IMR-90 (cell line): ENCODE data around the gene GALNT6. TPM values are rescaled to one million over a fixed set of nuclear protein-coding genes. Genes with fewer than 3 reads are reported as not detected.

Source experiments
- ATAC-seq: fragments of 200-7000 bp; cut with Tn5 transposase; 2 replicates; pipeline ENCODE4 v1.9.1; 2020; ENCODE audit warnings: low read depth, mild to moderate bottlenecking, moderate library complexity
- BruUV-seq: library from RNA; stranded (reverse); fragments of 400-500 nt; replicated peaks from 2 replicates; lab custom pipeline; 2021; lab: Mats Ljungman, UMichigan
- CTCF ChIA-PET: fragments of 300-600 bp; formaldehyde crosslinking; extraction: SDS; loops from one replicate; lab custom pipeline; 2021; ENCODE audit warnings: antibody characterized with exemption; lab: Yijun Ruan, JAX
- POLR2A ChIA-PET: fragments of 300-600 bp; sonication (Branson Sonifier 250); formaldehyde crosslinking; loops from one replicate; lab custom pipeline; 2022; ENCODE audit warnings: antibody characterized with exemption; ENCODE audit not compliant: unreplicated experiment; lab: Charles Lee
- DNase-seq: peaks from one replicate; pipeline ENCODE4 v3.0.0; 2013
- H2AFZ ChIP-seq: replicated peaks from 2 replicates; pipeline ENCODE3; 2013; ENCODE audit warnings: low read length, mild to moderate bottlenecking; ENCODE audit not compliant: poor library complexity
- H2AK5ac ChIP-seq: 2 replicates; pipeline ENCODE4 v1.6.1; 2013; ENCODE audit warnings: low read depth, low read length, inconsistent platforms
- H2AK9ac ChIP-seq: replicated peaks from 2 replicates; pipeline ENCODE3; 2013; ENCODE audit warnings: mild to moderate bottlenecking, low read depth, low read length, moderate library complexity; ENCODE audit not compliant: poor library complexity
- H2BK120ac ChIP-seq: 2 replicates; pipeline ENCODE4 v1.6.1; 2013; ENCODE audit warnings: low read depth, low read length, inconsistent platforms
- H2BK15ac ChIP-seq: 3 replicates; pipeline ENCODE4 v1.6.1; 2013; ENCODE audit warnings: low read depth, low read length, inconsistent platforms
- H2BK20ac ChIP-seq: 2 replicates; pipeline ENCODE4 v1.6.1; 2013; ENCODE audit warnings: low read depth, mild to moderate bottlenecking, inconsistent platforms, low read length, moderate library complexity
- H2BK5ac ChIP-seq: 2 replicates; pipeline ENCODE4 v1.6.1; 2013; ENCODE audit warnings: mild to moderate bottlenecking, low read depth, low read length, inconsistent platforms; ENCODE audit not compliant: poor library complexity, severe bottlenecking
- H3K14ac ChIP-seq: replicated peaks from 2 replicates; pipeline ENCODE4 v1.6.1; 2013; ENCODE audit warnings: low read depth, low read length, inconsistent platforms
- H3K18ac ChIP-seq: 2 replicates; pipeline ENCODE4 v1.6.1; 2013; ENCODE audit warnings: low read depth, low read length, control low read depth
- H3K23ac ChIP-seq: 2 replicates; pipeline ENCODE4 v1.6.1; 2013; ENCODE audit warnings: low read depth, low read length, inconsistent platforms
- H3K27ac ChIP-seq: 2 replicates; pipeline ENCODE4 v1.5.1; 2013; ENCODE audit warnings: mild to moderate bottlenecking, control low read depth, low read length; ENCODE audit not compliant: insufficient read depth
- H3K27me3 ChIP-seq: 2 replicates; pipeline ENCODE4 v1.6.1; 2013; ENCODE audit warnings: low read length; ENCODE audit not compliant: control insufficient read depth, insufficient read depth
- H3K36me3 ChIP-seq: 2 replicates; pipeline ENCODE4 v1.6.1; 2013; ENCODE audit warnings: low read length, mixed read lengths; ENCODE audit not compliant: control insufficient read depth, insufficient read depth
- H3K4ac ChIP-seq: 2 replicates; pipeline ENCODE4 v1.6.1; 2013; ENCODE audit warnings: low read depth, low read length, inconsistent platforms
- H3K4me1 ChIP-seq: 2 replicates; pipeline ENCODE4 v1.6.1; 2013; ENCODE audit warnings: low read length, mixed read lengths; ENCODE audit not compliant: control insufficient read depth, insufficient read depth
- H3K4me2 ChIP-seq: 2 replicates; pipeline ENCODE4 v1.6.1; 2013; ENCODE audit warnings: low read depth, mild to moderate bottlenecking, control low read depth, low read length, moderate library complexity
- H3K4me3 ChIP-seq: 2 replicates; pipeline ENCODE4 v1.5.1; 2013; ENCODE audit warnings: low read depth, mild to moderate bottlenecking, control low read depth, low read length, moderate library complexity; ENCODE audit not compliant: insufficient read depth
- H3K56ac ChIP-seq: 2 replicates; pipeline ENCODE4 v1.6.1; 2013; ENCODE audit warnings: low read length, inconsistent platforms; ENCODE audit not compliant: insufficient read depth; ENCODE audit errors: extremely low read depth
- H3K79me1 ChIP-seq, 2 experiments: 2 replicates each; pipeline ENCODE4 v1.6.1; 2013; ENCODE audit warnings: low read length in 2 of 2, inconsistent platforms in 1 of 2, low read depth in 1 of 2
- H3K9ac ChIP-seq: 2 replicates; pipeline ENCODE4 v1.6.1; 2013; ENCODE audit warnings: low read depth, low read length, control low read depth
- H3K9me1 ChIP-seq: 2 replicates; pipeline ENCODE4 v1.6.1; 2013; ENCODE audit warnings: low read length, inconsistent platforms; ENCODE audit not compliant: insufficient read depth
- H3K9me3 ChIP-seq: 2 replicates; pipeline ENCODE4 v1.6.1; 2013; ENCODE audit warnings: low read length; ENCODE audit not compliant: control insufficient read depth, insufficient read depth
- H4K20me1 ChIP-seq: 2 replicates; pipeline ENCODE4 v1.6.1; 2013; ENCODE audit warnings: low read length, inconsistent platforms; ENCODE audit not compliant: insufficient read depth
- H4K5ac ChIP-seq: 2 replicates; pipeline ENCODE4 v1.6.1; 2013; ENCODE audit warnings: mild to moderate bottlenecking, low read depth, low read length, control low read depth
- H4K8ac ChIP-seq, 2 experiments: 2 replicates each; pipeline ENCODE4 v1.6.1; 2013; ENCODE audit warnings: low read depth in 2 of 2, low read length in 2 of 2, control low read depth in 1 of 2, inconsistent platforms in 1 of 2
- H4K91ac ChIP-seq: 2 replicates; pipeline ENCODE4 v1.6.1; 2013; ENCODE audit warnings: low read depth, low read length, inconsistent platforms; ENCODE audit not compliant: insufficient read depth
- BHLHE40 ChIP-seq: fragments of 150-350 bp; IDR thresholded peaks from 2 replicates; pipeline ENCODE4 v1.6.1; 2016; ENCODE audit warnings: mild to moderate bottlenecking, low read depth, low read length
- CEBPB ChIP-seq: IDR thresholded peaks from 2 replicates; pipeline ENCODE4 v1.6.1; 2012; ENCODE audit warnings: low read depth, low read length, improper control_type of control experiment
- CHD1 ChIP-seq: IDR thresholded peaks from 2 replicates; pipeline ENCODE4 v1.6.1; 2012; ENCODE audit warnings: low read depth, low read length, improper control_type of control experiment
- CTCF ChIP-seq: conservative IDR thresholded peaks from 2 replicates; pipeline ENCODE4 v1.5.1; 2012; ENCODE audit warnings: mild to moderate bottlenecking, low read depth, low read length, improper control_type of control experiment
- FOS ChIP-seq: fragments of 150-350 bp; IDR thresholded peaks from 2 replicates; pipeline ENCODE4 v1.6.1; 2016; ENCODE audit warnings: low read depth, low read length
- MAFK ChIP-seq: IDR thresholded peaks from 2 replicates; pipeline ENCODE4 v1.6.1; 2012; ENCODE audit warnings: low read depth, low read length, improper control_type of control experiment
- MAZ ChIP-seq: IDR thresholded peaks from 2 replicates; pipeline ENCODE4 v1.6.1; 2012; ENCODE audit warnings: low read depth, mild to moderate bottlenecking, low read length, improper control_type of control experiment, moderate library complexity, borderline replicate concordance
- MXI1 ChIP-seq: IDR thresholded peaks from 2 replicates; pipeline ENCODE4 v1.6.1; 2012; ENCODE audit warnings: low read depth, mild to moderate bottlenecking, low read length, moderate library complexity, borderline replicate concordance
- POLR2A ChIP-seq: IDR thresholded peaks from 2 replicates; pipeline ENCODE4 v1.6.1; 2012; ENCODE audit warnings: mild to moderate bottlenecking, low read depth, low read length
- RAD21 ChIP-seq: IDR thresholded peaks from 2 replicates; pipeline ENCODE4 v1.6.1; 2012; ENCODE audit warnings: low read length, improper control_type of control experiment
- USF2 ChIP-seq: fragments of 150-350 bp; IDR thresholded peaks from 2 replicates; pipeline ENCODE4 v1.6.1; 2017; ENCODE audit warnings: mild to moderate bottlenecking, antibody characterized with exemption, low read length, low read depth
- WGBS, 2 experiments: methylation state at CpG; one replicate each; pipeline versions ENCODE4 v1.1.5 to v1.1.7; 2013; ENCODE audit warnings: missing lambda C conversion rate in 2 of 2; ENCODE audit not compliant: insufficient read length in 1 of 2; ENCODE audit errors: extremely low coverage in 2 of 2; 5-methylcytosine and 5-hydroxymethylcytosine counted together
- dilution Hi-C: fragments of 300-500 bp; cut with HindIII; formaldehyde crosslinking; loops from one replicate; pipeline ENCODE4 v1.14.3; 2018; ENCODE audit warnings: low sequenced_read_pairs; ENCODE audit not compliant: unreplicated experiment
- in situ Hi-C: fragments of 300-500 bp; cut with MboI; formaldehyde crosslinking; loops from 3 replicates; pipeline ENCODE4 v1.14.3; 2019; ENCODE audit warnings: low sequenced_read_pairs, inconsistent platforms, mixed read lengths
- intact Hi-C: fragments of 100-400 bp; cut with micrococcal nuclease; formaldehyde crosslinking; loops from 2 replicates; pipeline ENCODE4 v1.10.0; 2022
- polyA plus RNA-seq, 3 experiments: library from polyadenylated mRNA; depleted of rRNA; stranded (reverse); fragments of >200 nt; gene quantifications; 2 replicates each; pipeline ENCODE4 v1.2.3, GENCODE V29; 2012; ENCODE audit warnings: low replicate concordance in 1 of 3
- total RNA-seq: library from RNA; depleted of rRNA; stranded (reverse); fragments of >200 nt; gene quantifications from 2 replicates; pipeline ENCODE4 v1.2.3, GENCODE V29; 2012

The GALNT6 gene
- total and polyA plus RNA-seq, 2 of the 4 experiments (the other 2 are of a cell fraction): 17.1 to 23.7 TPM

GRCh38 chr12:51395283-51396230 is 4.4 kb upstream of the GALNT6 start:
- Histone ChIP-seq H3K4me3 (no peak overlapping the region), H4K20me1 (no peaks in the 10 kb centered on the region), H2BK5ac (peak overlapping the region; percentile 80), H3K9ac (no peak overlapping the region), H3K4me1 (peaks cover 12% of the 10 kb centered on the region), H3K79me1 (peaks cover 0 to 18% of the 10 kb centered on the region in 2 experiments; a peak in 2 of 4 replicates), H3K23ac (peak overlapping the region; percentile 57), H2BK15ac (peak overlapping the region; percentile 99; the same call in 2 of the 3 replicates), H2AK5ac (peak overlapping the region; percentile 69), H3K36me3 (no peaks in the 10 kb centered on the region), H3K27ac (peak overlapping the region; percentile 57; the same call in 1 of the 2 replicates), H3K9me1 (peaks cover 11% of the 10 kb centered on the region), H2AFZ (peak overlapping the region; percentile 81), H4K91ac (peak overlapping the region; percentile 71), H4K5ac (peak overlapping the region; percentile 95), H3K9me3 (no peaks in the 10 kb centered on the region), H3K14ac (peak overlapping the region; percentile 85), H3K4me2 (no peak overlapping the region), H4K8ac (peak overlapping the region; percentile 69 to 84), H2BK20ac (peak overlapping the region; percentile 83; the same call in 1 of the 2 replicates), H2AK9ac (no peak overlapping the region), H3K56ac (no peak overlapping the region), H3K18ac (peak overlapping the region; percentile 63), H3K27me3 (no peaks in the 10 kb centered on the region), H3K4ac (peak overlapping the region; percentile 81), H2BK120ac (peak overlapping the region; percentile 88)
- DNase-seq: no peak
- no peak for ATAC-seq
- BruUV-seq: no TSS peak
- POLR2A ChIA-PET: no interaction called here
- intact Hi-C loops (no loop called here), in situ Hi-C loops (no loop called here), dilution Hi-C loops (no loop called here)
- CTCF ChIA-PET: no interaction called here
- WGBS, 2 experiments: no CpG with 5 or more reads among the region's 8 CpGs
- TF ChIP-seq FOS (no peak), CHD1 (no peak), USF2 (no peak), MAFK (no peak), POLR2A (no peak), MAZ (no peak), CTCF (no peak), RAD21 (no peak), CEBPB (no peak), BHLHE40 (no peak), MXI1 (no peak)
